Activated CD8-positive, alpha-beta memory T cell treated with anti-CD3 and anti-CD28 coated beads, Interleukin-2, amount 50 U/mL, for 24 hours (primary cell): Measurements from ENCODE around the gene EXOC8.
"Not testable (repeated sequence)": the region's sequence is repeated elsewhere in the genome, so short reads cannot be mapped to it uniquely, and the experiment has no call there.

Source experiments
- DNase-seq: peaks from one replicate; pipeline ENCODE4 v3.0.0-alpha.2; 2020; ENCODE audit errors: extremely low read depth

EXOC8 gene

GRCh38 chr1:231351816-231352215 lies 14.2 kb upstream of the EXOC8 start:
- no peak for DNase-seq

DNA sequence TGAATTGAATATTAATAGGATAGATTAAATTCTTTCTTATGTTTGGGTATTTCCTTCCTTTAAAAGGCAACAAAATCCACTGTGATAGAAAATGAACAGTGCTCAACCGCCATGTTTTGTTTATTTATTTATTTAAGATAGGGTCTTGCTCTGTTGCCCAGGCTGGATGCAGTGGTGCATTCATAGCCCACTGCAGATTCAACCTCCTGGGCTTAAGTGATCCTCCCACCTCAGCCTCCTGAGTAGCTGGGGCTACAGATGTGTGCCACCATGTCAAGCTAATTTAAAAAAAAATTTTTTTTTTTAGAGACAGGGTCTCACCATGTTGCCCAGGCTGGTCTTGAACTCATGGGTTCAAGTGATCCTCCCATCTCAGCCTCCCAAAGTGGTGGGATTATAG lies 11.2 kb upstream of the EXOC8 start:
- not testable (repeated sequence) for DNase-seq

- no peak for DNase-seq
Measured at GRCh38 chr1:231348442-231348841, 10.8 kb upstream of the EXOC8 start.

DNA sequence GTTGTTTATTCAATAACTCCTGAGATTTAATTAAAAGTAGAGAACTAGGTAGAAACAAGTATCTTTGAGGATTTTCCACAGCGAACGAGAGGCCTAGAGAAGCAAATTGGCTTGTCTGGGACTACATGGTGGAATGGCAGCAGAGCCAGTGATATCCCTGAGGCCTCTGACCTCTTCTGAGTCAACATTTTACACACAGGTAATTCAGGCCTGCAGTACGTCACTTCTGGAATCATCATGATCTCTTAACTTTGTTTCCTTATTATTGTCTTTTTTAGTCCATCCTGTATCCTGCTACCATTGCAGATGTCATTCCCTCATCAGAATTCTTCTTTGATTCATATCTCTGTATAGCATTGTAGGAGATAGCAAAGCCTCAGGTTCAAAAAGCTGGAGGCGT lies 10.3 kb upstream of the EXOC8 start:
- no peak for DNase-seq

DNA sequence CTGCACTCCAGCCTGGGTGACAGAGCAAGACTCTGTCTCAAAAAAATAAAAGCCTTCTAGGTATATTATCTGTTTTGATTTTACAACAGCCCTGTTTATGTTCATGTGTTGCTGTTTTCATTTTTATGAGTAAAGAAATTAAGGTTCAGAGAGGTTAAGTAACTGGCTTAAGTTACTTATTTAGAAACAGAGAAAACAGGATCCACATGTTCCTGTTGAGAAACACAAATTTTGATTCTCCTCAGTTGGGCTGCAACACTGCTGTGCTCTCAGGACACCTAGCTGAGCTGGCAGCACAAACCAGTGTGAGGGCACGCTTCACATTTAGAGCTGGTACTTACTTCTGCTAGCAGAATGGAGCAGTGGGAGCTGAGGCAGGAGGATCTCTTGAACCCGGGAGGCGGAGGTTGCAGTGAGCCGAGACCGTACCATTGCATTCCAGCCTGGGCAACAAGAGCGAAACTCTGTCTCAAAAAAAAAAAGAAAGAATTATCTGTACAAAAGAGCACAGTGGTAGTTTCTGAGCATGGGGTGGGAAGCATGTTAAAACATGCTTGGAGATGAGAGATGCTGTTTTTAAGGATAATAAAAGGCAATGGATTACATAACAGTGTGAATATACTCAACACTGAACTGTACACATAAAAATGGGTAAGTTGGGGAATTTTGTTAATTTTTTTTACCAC lies 2.8 kb upstream of the EXOC8 start:
- no peak for DNase-seq

GRCh38 chr1:231338270-231339128 lies 847 bp upstream of the EXOC8 start, which contains the start of gene SPRTN:
TSS of gene SPRTN (plus strand) at chr1:231338293. CDS start at chr1:231338384, 91 bp downstream.
- no peak for DNase-seq

GRCh38 chr1:231337043-231337471 lies 595 bp downstream of the EXOC8 start:
- DNase-seq, result no peak

GRCh38 chr1:231335663-231336602 lies 1.7 kb downstream of the EXOC8 start:
- DNase-seq, result no peak

GRCh38 chr1:231334952-231335351 lies 2.7 kb downstream of the EXOC8 start:
- DNase-seq, result no peak

GRCh38 chr1:231334079-231334666 lies 3.5 kb downstream of the EXOC8 start:
- DNase-seq, result no peak

- DNase-seq, result no peak
Measured at GRCh38 chr1:231332761-231333160, 4.9 kb downstream of the EXOC8 start.

DNA sequence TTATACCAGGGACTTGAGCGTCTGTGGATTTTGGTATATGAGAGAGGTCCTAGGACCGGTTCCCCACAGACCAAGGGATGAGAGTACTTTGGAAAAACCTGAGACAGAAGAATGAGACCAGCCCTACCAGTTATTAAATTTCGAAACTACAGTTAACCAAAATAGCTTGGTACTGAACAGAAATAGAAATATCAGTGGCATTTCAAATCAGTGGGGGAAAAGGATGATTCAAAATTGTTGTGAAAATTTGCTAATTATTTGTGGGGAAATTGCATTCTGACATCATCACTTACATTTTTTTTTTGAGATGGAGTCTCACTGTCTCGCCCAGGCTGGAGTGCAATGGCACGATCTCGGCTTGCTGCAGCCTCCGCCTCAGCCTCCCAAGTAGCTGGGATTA lies 8.2 kb downstream of the EXOC8 start:
- DNase-seq, result no peak

DNA sequence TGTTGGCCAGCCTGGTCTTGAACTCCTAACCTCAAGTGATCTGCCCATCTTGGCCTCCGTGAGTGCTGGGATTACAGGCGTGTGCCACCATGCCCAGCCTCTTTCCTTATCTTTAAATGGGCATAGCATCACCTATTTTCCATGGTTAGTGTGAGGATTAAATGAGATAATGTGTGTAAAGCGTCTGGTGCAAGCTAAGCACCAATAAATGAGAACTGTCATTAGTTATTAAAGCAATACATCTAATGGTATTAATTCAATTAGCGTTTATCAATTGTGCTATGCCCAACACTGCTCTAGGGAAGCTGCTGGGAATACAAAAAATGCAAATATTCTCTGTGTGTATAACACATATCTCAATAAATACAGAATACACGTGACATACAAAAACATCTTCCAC lies 10.0 kb downstream of the EXOC8 start:
- DNase-seq, result no peak

GRCh38 chr1:231326248-231326647 lies 11.4 kb downstream of the EXOC8 start:
- DNase-seq, result no peak

DNA sequence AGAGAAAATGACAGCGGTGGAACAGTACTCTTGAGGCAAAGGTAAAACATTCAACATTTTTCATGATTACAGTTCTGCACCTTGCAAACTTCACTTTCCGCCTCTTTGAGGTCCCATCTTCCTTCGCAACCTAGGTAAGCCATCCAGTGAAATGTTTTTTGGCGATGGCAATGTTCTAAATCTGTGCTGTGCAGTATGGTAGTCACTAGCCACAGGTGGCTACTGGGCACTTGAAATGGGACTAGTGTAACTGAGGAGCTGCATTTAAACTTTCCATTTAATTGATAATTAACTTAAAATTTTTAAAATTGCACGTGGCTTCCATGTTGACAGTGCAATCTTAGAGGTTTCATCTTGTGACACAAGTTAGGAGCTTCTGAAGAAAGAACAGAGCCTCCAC lies 13.0 kb downstream of the EXOC8 start:
- no peak for DNase-seq

DNA sequence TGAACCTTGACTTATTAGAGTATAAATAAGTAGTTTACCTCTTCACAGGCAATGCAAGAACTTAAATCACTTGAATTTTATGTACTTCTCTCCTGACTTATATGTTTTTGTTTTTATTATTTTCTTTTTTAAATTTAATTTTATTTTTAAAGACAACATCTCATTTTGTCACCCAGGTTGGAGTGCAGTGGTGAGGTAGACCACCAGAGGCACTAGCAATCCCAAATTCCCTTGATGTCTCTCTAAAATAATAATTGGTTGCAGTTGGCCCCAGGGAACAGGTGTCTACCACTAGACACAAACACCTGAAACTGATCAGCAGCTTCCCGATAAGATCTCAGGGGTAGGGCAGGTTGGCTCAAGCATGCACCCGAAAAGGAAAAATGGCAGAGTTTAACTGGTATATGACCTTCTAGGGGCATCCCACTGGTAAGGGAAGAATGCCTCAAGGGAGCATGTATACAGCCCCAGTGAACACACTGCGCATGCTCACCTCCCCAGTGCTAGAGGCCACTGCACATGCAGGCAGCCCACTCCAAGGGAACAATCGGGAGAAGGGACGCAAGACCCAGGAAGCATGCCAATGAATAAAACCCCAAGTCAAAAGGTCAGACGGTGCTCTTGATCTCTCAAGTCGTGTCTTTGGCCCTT lies 14.6 kb downstream of the EXOC8 start:
- DNase-seq, result no peak

- DNase-seq, result no peak
Measured at GRCh38 chr1:231319080-231319479, 18.6 kb downstream of the EXOC8 start.

DNA sequence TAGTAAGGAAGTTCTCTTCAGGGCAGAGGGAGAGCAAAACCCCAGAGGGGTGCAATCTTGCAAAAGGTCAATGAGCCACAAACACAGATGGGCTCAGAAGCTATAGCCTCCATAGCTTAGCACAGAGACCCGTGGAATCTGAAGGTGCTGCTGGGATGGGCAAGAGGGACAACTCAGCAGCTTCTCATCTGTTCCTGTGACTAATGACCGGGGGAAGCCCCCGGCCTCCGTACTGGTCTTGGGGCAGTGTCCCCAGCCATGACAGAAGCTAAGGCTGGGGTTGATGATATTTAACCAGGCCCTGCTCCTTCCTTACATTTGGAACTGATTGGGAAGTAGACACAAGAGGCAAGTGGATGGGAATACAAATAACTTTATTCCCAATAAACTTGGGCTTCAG lies 19.1 kb downstream of the EXOC8 start:
- DNase-seq, result no peak

DNA sequence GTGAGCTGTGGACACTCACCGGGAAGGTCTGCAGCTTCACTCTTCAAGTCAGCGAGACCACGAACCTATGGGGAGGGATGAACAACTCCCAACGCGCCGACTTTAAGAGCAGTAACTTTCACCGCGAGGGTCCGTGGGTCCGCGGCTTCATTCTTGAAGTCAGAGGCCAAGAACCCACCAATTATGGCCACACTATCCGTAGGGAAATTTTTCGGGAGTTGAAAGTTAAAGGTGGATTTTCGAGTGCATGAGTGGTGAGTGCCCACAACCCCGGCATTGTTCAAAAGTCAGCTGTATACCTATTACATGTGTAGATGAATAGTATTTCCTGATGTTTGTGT lies 19.7 kb downstream of the EXOC8 start:
- DNase-seq, result no peak

DNA sequence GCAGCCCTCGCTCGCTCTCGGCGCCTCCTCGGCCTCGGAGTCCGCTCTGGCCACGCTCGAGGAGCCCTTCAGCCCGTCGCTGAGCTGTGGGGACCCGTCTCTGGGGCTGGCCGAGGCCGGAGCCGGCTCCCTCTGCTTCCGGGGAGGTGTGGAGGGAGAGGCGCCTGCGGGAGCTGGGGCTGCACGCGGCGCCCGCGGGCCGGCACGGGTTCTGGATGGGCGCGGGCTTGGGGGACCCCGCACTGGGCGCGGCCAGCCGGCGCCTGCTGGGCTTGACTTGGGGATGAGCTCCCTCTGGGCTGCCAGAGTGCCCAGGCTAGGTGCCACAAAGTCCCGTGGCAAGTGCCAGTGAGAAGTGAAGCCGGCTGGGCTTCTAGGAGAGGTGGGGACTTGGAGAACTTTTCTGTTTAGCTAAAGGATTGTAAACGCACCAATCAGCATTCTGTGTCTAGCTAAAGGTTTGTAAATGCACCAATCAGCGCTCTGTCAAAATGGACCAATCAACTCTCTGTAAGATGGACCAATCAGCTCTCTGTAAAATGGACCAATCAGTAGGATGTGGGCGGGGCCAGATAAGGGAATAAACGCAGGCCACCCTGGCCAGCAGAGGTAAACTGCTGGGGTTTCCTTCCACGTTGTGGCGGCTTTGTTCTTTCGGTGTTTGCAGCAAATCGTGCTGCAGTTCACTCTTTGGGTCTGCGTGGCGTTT lies 20.2 kb downstream of the EXOC8 start:
- DNase-seq, result no peak

GRCh38 chr1:231315887-231316286 lies 21.8 kb downstream of the EXOC8 start:
- DNase-seq, result no peak
